ENCODE measurements around the gene PES1. TPM values are rescaled to one million over a fixed set of nuclear protein-coding genes. Genes with fewer than 3 reads are reported as not detected.
"Not testable (repeated sequence)": the region's sequence is repeated elsewhere in the genome, so short reads cannot be mapped to it uniquely, and the experiment has no call there.

PES1 gene
- 77.6 and 84.0 TPM in 2 replicates for total RNA-seq

DNA sequence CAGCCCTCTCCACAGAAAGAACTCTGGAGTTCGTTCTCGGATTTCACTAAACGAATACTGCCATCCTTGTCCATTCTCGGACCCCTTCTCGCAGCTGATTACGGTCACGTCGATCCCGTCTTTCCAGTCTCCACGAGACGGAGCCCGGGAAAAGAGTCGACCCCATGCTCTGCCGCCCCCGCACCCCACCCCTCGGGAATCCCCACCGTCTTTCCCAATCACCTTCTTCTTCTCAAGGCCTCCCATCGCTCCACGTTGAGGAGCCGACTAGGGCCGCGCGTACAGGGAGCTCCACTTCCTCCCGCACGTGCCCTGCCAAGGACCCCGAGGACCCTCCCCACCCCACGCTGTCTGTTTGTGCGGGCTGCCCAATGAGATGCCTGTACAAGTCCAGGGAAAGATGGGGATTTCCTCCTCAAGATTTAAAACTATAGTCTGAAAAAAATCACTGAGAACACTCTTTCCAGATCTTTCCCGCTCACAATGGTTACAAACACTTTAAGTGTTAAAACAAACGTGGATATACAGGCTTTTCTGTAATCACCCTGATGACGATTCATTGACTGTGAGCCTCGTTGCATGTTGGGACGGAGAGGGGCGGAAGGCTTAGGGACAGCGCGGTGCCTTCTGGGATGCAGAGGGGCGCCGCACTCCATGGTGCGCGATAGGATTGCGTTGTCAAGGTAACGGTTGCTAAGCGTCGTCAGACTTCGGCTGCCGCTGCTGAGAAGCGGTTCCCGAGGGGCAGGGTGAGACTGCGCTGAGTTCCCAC, at the start of gene PES1:
Gene PES1 (minus strand): TSS at position 323 of the 772 bp plus-strand sequence. CDS start 77 bp downstream, at position 246.
- peak; percentile 95 for DNase-seq (ENCODE audit: low read depth)

DNA sequence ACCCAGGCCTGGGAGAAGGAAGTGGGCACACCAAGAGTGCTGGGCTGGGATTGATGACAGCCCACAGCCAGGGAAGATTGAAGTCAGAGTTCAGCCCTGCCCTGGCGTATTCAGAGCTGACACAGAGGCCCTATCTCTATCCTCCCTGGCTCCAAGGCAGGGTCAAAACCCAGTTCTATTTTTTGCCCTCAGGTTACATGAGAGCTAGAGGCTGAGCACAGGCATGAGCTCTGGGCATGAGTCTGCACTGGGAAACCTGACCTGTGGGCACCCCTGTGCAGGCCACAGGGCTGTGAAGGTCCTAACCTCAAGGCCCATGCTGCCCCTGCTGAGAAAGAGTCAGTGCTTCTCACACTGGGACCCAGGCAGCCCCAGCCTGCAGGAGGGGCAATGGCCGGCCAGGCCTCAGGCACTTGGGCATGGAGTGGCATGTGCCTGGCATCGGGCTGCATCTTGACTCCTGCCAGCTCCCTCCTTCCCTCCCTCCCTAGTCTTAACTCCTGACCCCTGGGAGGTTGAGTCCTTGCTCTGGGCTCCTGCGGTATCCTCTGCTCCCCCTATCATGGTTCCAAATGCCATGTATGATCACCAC, 49.2 kb upstream of the PES1 start:
- DNase-seq (ENCODE audit: low read depth) = no peak

DNA sequence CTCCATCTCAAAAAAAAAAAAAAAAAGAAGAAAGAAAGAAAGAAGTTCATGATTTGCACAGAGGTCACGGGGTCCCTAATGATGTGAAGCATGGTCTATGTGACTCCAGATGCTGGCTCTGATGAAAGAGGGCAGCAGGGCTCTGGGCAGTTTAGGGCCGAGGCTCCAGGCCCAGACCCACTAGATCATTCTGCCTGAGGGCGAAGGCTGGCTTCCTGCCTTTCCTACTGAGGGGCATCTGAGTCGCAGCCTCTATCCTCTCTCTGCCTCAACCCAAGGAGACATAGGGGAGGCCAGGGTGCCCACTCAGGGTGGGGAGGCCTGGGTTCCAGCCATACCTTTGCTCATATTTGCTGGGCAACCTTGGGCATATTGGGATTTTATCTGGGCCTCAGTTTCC, 48.7 kb upstream of the PES1 start:
- no peak for DNase-seq (ENCODE audit: low read depth)

DNA sequence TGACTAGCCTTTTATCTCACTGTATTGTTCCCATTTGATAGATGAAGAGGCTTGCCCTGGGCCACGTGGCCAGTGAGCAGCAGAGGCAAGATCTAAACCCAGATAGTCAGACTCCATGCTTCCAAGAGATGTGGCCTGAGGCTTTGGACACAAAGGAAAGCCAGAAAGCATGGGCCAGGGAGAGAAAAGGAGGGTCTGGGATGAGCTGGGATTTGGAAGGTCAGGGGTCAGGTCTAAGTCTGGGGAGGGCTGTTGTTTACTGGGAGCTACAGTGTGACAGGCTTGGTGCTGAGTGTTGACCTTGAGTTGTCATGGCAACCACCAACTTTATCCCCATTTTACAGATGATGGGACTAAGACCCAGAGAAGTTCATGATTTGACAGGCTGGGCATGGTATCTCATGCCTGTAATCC, 46.0 kb upstream of the PES1 start:
- DNase-seq (ENCODE audit: low read depth) = no peak

- DNase-seq (ENCODE audit: low read depth) = no peak
These were observed 44.7 kb upstream of the PES1 start for GRCh38 chr22:30636226-30637077.

DNA sequence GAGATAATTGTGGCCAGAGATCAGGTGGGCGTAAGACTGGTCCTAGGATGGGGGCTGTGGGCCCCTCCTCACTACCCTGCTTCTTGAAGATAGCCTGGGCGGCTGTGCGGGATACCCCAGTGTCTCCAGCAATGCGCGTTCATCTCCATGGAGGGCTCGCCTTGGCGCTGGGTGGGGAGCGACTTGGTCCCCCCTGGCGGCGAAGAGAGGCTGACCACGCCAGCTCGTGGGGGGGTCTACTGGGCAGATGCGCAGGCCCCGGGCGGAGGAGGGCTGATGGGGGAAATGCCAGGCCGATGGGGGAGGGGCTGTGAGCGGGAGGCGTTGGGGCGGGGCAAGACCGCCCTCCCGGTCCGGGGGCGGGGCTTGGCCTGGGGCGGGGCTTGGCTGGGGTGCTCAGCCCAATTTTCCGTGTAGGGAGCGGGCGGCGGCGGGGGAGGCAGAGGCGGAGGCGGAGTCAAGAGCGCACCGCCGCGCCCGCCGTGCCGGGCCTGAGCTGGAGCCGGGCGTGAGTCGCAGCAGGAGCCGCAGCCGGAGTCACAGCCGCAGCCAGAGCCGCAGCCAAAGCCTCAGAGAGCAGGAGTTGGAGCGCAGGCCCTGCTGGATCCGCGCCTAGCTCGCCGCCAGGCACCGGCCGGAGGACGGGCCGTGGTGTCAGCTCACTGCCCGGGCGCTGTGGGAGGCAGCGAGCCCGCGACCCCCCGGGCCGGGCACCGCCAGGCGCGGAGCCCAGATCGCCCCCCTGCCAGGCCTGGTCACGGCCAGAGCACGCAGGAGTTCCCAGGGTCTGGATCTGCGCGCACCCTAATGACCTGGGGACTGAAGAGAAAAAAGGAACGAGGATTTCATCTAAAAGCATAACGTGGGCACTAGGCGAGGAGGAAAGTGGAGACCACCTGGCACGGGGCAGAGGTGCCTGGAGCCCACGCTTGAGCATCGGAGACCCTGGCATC, 43.8 kb upstream of the PES1 start, which contains the start of gene SLC35E4:
Gene SLC35E4 (plus strand): TSS at position 509 of the 953 bp plus-strand sequence. CDS start 670 bp downstream, outside the sequence.
- peak; percentile 40 for DNase-seq (ENCODE audit: low read depth)

- peak; percentile 85 for DNase-seq (ENCODE audit: low read depth)
These were observed 42.9 kb upstream of the PES1 start for GRCh38 chr22:30634471-30635233.

GRCh38 chr22:30631469-30631868, 39.8 kb upstream of the PES1 start:
- not testable (repeated sequence) for DNase-seq (ENCODE audit: low read depth)

GRCh38 chr22:30628491-30628890, 36.8 kb upstream of the PES1 start:
- no peak for DNase-seq (ENCODE audit: low read depth)

DNA sequence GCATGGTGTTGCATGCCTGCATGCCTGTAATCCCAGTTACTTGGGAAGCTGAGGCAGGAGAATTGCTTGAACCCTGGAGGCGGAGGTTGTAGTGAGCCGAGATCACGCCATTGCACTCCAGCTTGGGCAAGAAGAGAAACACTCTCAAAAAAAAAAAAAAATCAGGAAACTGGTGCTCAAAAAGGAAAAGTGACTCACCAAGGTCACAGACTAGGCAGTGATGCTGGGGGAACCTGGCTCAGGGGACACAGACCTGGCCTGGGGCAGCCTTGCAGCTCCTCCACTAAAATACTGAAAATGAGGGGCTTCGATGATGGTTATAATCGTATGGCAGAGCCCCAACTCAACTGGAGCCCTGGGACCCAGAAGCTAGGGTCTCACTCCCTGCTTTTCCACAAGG, 35.8 kb upstream of the PES1 start:
- DNase-seq (ENCODE audit: low read depth) = no peak

DNA sequence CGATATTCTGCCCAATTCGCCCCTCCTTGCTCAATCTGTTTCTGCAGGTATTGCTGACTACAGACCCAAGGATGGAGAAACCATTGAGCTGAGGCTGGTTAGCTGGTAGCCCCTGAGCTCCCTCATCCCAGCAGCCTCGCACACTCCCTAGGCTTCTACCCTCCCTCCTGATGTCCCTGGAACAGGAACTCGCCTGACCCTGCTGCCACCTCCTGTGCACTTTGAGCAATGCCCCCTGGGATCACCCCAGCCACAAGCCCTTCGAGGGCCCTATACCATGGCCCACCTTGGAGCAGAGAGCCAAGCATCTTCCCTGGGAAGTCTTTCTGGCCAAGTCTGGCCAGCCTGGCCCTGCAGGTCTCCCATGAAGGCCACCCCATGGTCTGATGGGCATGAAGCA, 34.7 kb upstream of the PES1 start:
- no peak for DNase-seq (ENCODE audit: low read depth)

DNA sequence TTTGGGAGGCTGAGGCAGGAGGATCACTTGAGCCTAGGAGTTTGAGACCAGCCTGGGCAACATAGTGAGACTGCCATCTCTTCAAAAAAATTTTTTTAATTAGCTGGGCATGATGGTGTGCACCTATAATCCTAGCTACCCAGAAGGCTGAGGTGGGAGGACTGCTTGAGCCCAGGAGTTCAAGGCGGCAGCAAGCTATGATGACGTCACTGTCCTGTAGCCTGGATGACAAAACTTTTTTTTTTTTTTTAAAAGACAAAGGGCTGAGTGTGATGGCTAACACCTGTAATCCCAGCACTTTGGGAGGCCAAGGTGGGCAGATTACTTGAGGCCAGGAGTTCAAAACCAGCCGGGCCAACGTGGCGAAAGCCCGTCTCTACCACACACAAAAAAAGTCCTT, 28.2 kb upstream of the PES1 start:
- DNase-seq (ENCODE audit: low read depth) = not testable (repeated sequence)

DNA sequence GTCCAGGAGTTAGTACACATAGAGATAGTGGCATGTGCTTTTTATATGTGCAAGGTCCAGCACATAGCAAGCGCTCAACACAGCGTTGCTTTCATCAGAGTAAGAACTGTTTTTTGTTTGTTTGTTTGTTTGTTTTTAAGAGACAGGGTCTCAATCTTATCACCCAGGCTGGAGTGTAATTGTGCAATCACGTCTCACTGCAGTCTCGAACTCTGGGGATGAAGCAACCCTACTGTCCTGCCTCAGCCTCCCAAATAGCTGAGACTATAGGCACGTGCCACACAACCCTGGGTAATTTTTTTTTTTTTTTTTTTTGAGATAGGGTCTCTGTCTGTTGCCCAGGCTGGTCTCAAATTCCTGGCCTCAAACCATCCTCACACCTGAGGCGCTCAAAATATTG, 26.1 kb upstream of the PES1 start:
- DNase-seq (ENCODE audit: low read depth) = no peak

DNA sequence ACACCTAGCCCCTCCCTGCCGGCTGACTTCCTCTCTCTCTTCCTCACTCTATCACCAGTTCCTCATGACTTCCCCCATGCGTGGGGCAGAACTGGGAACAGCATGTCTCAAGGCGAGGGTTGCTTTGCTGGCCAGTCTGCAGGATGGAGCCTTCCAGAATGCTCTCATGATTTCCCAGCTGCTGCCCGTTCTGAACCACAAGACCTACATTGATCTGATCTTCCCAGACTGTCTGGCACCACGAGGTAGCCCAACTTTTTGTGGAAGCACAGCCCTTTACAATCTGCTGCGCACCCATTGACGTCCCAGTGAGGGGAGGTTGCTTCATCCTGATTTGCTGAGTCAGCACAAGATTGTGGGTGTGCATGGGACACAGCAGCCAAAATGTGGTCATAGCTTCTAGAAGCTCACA, 23.8 kb upstream of the PES1 start:
- no peak for DNase-seq (ENCODE audit: low read depth)

DNA sequence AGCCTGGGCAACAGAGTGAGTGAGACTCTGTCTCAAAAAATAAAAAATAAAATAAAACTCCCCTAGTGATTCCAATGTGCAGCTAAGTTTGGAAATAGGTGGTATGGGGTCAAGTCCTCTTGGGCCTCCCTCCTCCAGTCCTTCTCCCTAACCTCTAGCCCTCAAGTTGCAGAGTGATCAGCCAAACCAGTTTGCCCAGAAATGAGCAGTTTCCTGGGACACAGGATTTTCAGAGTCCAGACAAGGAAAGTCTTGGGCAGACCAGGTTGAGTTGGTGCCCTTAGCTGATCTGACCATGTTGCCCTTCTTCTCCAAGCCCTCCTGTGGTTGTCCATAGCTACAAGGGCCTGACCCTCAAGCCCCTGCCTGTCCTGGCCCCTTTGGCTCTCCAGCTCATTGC, 23.2 kb upstream of the PES1 start:
- no peak for DNase-seq (ENCODE audit: low read depth)

GRCh38 chr22:30614268-30614667, 22.6 kb upstream of the PES1 start:
- no peak for DNase-seq (ENCODE audit: low read depth)

DNA sequence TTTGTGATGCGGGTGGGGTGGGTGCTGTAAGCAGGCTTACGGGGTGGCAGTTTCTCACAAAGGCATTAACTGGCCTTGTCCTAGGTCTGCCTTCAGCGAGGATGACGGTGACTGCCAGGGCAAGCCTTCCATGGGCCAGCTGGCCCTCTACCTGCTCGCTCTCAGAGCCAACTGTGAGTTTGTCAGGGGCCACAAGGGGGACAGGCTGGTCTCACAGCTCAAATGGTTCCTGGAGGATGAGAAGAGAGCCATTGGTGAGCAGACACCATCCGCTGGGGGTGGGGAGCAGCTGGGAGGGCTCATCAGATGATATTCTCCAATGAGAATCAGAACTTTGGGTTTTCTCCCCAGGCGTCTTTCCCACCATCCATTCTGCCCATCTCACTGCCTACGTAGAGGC, 21.1 kb upstream of the PES1 start:
- DNase-seq (ENCODE audit: low read depth) = no peak

DNA sequence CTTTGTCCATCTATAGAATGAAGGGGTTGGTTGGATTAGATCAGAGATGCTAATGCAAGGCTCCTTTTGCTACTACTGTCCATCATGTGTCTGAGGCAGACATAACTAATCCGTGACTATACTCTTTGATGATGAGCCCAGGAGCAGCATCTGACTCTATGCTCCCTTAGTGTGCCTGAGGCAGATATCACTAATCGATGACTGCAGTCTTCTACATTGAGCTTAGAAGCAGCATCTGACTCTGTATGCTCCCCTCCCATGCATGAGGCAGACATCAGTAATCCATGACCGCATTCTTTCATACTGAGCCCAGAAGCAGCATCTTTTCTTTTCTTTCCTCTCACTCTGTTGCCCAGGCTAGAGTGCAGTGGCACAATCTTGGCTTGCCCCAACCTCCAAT, 19.5 kb upstream of the PES1 start:
- DNase-seq (ENCODE audit: low read depth) = no peak

GRCh38 chr22:30610299-30610698, 18.6 kb upstream of the PES1 start:
- no peak for DNase-seq (ENCODE audit: low read depth)
